COR-L47 (cell line): ENCODE data around the gene ARSG.

Source experiments
- DNase-seq: peaks from one replicate; lab custom pipeline; 2025; lab: John Stamatoyannopoulos, UW

Gene ARSG

GRCh38 chr17:68377771-68378267 is 86.5 kb downstream of the ARSG start:
- no peak for DNase-seq

- DNase-seq, result no peak
These were observed 87.2 kb downstream of the ARSG start for GRCh38 chr17:68378268-68379176.

GRCh38 chr17:68379177-68379510 is 87.8 kb downstream of the ARSG start:
- DNase-seq, result no peak

- no peak for DNase-seq
These were observed 88.7 kb downstream of the ARSG start for GRCh38 chr17:68379692-68380677.

GRCh38 chr17:68381076-68381900 is 90.0 kb downstream of the ARSG start:
- no peak for DNase-seq

GRCh38 chr17:68382582-68383085 is 91.3 kb downstream of the ARSG start:
- DNase-seq, result no peak

- DNase-seq, result no peak
These were observed 91.8 kb downstream of the ARSG start for GRCh38 chr17:68383120-68383442.

GRCh38 chr17:68383443-68384321 is 92.4 kb downstream of the ARSG start:
- DNase-seq, result no peak

- DNase-seq, result no peak
These were observed 93.2 kb downstream of the ARSG start for GRCh38 chr17:68384471-68384870.

GRCh38 chr17:68384941-68385340 is 93.6 kb downstream of the ARSG start:
- DNase-seq, result no peak

- no peak for DNase-seq
These were observed 94.4 kb downstream of the ARSG start for GRCh38 chr17:68385490-68386215.

GRCh38 chr17:68387435-68388218 is 96.3 kb downstream of the ARSG start:
- no peak for DNase-seq

- no peak for DNase-seq
These were observed 97.7 kb downstream of the ARSG start for GRCh38 chr17:68389041-68389440.

- no peak for DNase-seq
These were observed 99.7 kb downstream of the ARSG start for GRCh38 chr17:68390888-68391545.

- no peak for DNase-seq
These were observed 100.4 kb downstream of the ARSG start for GRCh38 chr17:68391561-68392268.

GRCh38 chr17:68394608-68395331 is 103.5 kb downstream of the ARSG start:
- DNase-seq, result no peak
